GM19099 (cell line): Measurements from ENCODE around the gene TOPBP1.

ENCODE experiments used
- POLR2A ChIP-seq: IDR thresholded peaks from 3 replicates; pipeline ENCODE4 v1.6.1; 2011; ENCODE audit warnings: low read depth; ENCODE audit not compliant: insufficient read length; ENCODE audit errors: extremely low read depth

TOPBP1 gene

GRCh38 chr3:133676336-133677118 lies 14.8 kb upstream of the TOPBP1 start:
- TF ChIP-seq POLR2A: no peak

GRCh38 chr3:133675631-133676335 lies 14.0 kb upstream of the TOPBP1 start:
- no peak for TF ChIP-seq POLR2A

- no peak for TF ChIP-seq POLR2A
Measured at GRCh38 chr3:133674290-133674919, 12.7 kb upstream of the TOPBP1 start.

- TF ChIP-seq POLR2A: no peak
Measured at GRCh38 chr3:133673746-133674145, 12.0 kb upstream of the TOPBP1 start.

GRCh38 chr3:133672461-133672860 lies 10.7 kb upstream of the TOPBP1 start:
- TF ChIP-seq POLR2A: no peak

GRCh38 chr3:133670525-133670995 lies 8.8 kb upstream of the TOPBP1 start:
- TF ChIP-seq POLR2A: no peak

- TF ChIP-seq POLR2A: no peak
Measured at GRCh38 chr3:133669949-133670524, 8.3 kb upstream of the TOPBP1 start.

- no peak for TF ChIP-seq POLR2A
Measured at GRCh38 chr3:133667118-133667517, 5.4 kb upstream of the TOPBP1 start.

GRCh38 chr3:133663569-133664313 lies 2.0 kb upstream of the TOPBP1 start:
- no peak for TF ChIP-seq POLR2A

GRCh38 chr3:133662278-133662651 lies 524 bp upstream of the TOPBP1 start:
- TF ChIP-seq POLR2A: no peak

GRCh38 chr3:133659806-133660205 lies 1.9 kb downstream of the TOPBP1 start:
- no peak for TF ChIP-seq POLR2A

- TF ChIP-seq POLR2A: no peak
Measured at GRCh38 chr3:133655731-133656515, 5.8 kb downstream of the TOPBP1 start.

- TF ChIP-seq POLR2A: no peak
Measured at GRCh38 chr3:133649486-133650068, 12.2 kb downstream of the TOPBP1 start.

GRCh38 chr3:133644768-133645167 lies 17.0 kb downstream of the TOPBP1 start:
- TF ChIP-seq POLR2A: no peak

- no peak for TF ChIP-seq POLR2A
Measured at GRCh38 chr3:133643611-133644010, 18.1 kb downstream of the TOPBP1 start.
